Coronary artery (tissue), 2 donors: ENCODE data around the gene LRR1.

Source experiments
- DNase-seq: peaks from one replicate; pipeline ENCODE4 v3.0.0-alpha.2; 2017; ENCODE audit warnings: low spot score
- H3K27ac ChIP-seq, 2 donors: fragments of 200-600 bp; sonication (generic); one replicate each; pipeline ENCODE4 v1.5.1; 2016 to 2019
- H3K4me3 ChIP-seq: fragments of 200-600 bp; sonication (generic); 2 replicates; pipeline ENCODE4 v1.5.1; 2016; ENCODE audit warnings: mild to moderate bottlenecking, moderate library complexity
- CTCF ChIP-seq: fragments of 200-600 bp; sonication (generic); IDR thresholded peaks from one replicate; pipeline ENCODE4 v1.5.1; 2019; ENCODE audit warnings: antibody characterized with exemption

Gene LRR1

GRCh38 chr14:49586673-49587460, 11.9 kb upstream of the LRR1 start:
- no peak for DNase-seq
- Histone ChIP-seq H3K4me3 (peak overlapping the region; percentile 94), H3K27ac (peak overlapping the region; percentile 88 to 94)
- peak; percentile 44 for TF ChIP-seq CTCF

- Histone ChIP-seq H3K4me3 (no peak overlapping the region), H3K27ac (no peak overlapping the region)
- DNase-seq = no peak
- TF ChIP-seq CTCF = no peak
Measured at GRCh38 chr14:49589387-49589786, 9.4 kb upstream of the LRR1 start.

- TF ChIP-seq CTCF = no peak
- Histone ChIP-seq H3K4me3 (no peak overlapping the region), H3K27ac (no peak overlapping the region)
- no peak for DNase-seq
Measured at GRCh38 chr14:49593016-49593415, 5.7 kb upstream of the LRR1 start.

GRCh38 chr14:49594347-49595091, 4.2 kb upstream of the LRR1 start:
- DNase-seq = no peak
- TF ChIP-seq CTCF = no peak
- Histone ChIP-seq H3K27ac (no peak overlapping the region), H3K4me3 (no peak overlapping the region)

GRCh38 chr14:49598189-49598484, 603 bp upstream of the LRR1 start:
- Histone ChIP-seq H3K27ac (peak overlapping the region; percentile 88 to 92), H3K4me3 (peak overlapping the region; percentile 88)
- DNase-seq = no peak
- no peak for TF ChIP-seq CTCF

- no peak for TF ChIP-seq CTCF
- H3K27ac ChIP-seq = no peak overlapping the region
- DNase-seq = no peak
- no peak overlapping the region for H3K4me3 ChIP-seq
Measured at GRCh38 chr14:49607583-49607982, 8.8 kb downstream of the LRR1 start.

- no peak overlapping the region for H3K4me3 ChIP-seq
- no peak for DNase-seq
- no peak overlapping the region for H3K27ac ChIP-seq
- no peak for TF ChIP-seq CTCF
Measured at GRCh38 chr14:49612251-49612650, 13.5 kb downstream of the LRR1 start.
